ENCODE results near the gene ARHGAP15.

ARHGAP15 gene

DNA sequence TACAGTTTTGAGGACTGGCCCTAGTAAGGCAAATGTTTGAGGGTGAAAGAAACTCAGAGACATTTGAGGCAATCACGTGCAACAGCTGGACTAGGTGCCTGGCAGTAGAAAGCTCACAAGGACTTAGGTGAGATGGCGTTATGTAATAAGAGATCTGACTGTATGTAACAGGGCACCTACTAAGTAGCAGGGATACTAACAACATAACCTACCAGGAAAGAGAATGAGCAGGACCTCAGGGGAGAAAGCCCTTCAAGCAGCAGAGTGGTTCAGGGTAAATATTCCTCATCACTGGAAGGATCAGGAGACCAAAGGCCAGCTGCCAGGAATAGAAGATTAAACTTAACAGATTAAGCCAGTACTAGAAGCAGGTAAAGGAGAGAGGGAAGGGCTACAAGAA is 53.4 kb downstream of the ARHGAP15 start:
- Histone ChIP-seq H3K9me3 (replicated peaks; ENCODE audit: insufficient read depth, low read length) (no peaks in the 10 kb centered on the region), H3K27me3 (replicated peaks; ENCODE audit: insufficient read depth, low read length) (no peaks in the 10 kb centered on the region), H3K27ac (ENCODE audit: low read length) (no peak overlapping the region), H4K20me1 (ENCODE audit: insufficient read depth, low read length) (no peaks in the 10 kb centered on the region), H3F3A (ENCODE audit: insufficient read depth, low read length) (no peaks in the 10 kb centered on the region), H3K36me3 (replicated peaks; ENCODE audit: insufficient read depth, low read length) (no peaks in the 10 kb centered on the region), H3K4me1 (ENCODE audit: low read length) (no peaks in the 10 kb centered on the region), H3K9me2 (replicated peaks; ENCODE audit: insufficient read depth, low read length) (no peaks in the 10 kb centered on the region), H3K79me2 (ENCODE audit: low read length) (no peaks in the 10 kb centered on the region), H3K4me3 (ENCODE audit: low read length) (no peak overlapping the region), H3K9ac (ENCODE audit: low read length) (no peak overlapping the region), H2AFZ (ENCODE audit: low read length) (no peak overlapping the region), H3K4me2 (ENCODE audit: low read depth, low read length) (no peak overlapping the region)
- no peak for DNase-seq
- TF ChIP-seq CTCF (IDR thresholded peaks at IDR 0.05; ENCODE audit: low read length): no peak
- no peak for TF ChIP-seq EZH2phosphoT487 (IDR thresholded peaks at IDR 0.05; ENCODE audit: low read length)
- TF ChIP-seq EZH2 (optimal IDR thresholded peaks at IDR 0.05; ENCODE audit: low read depth, low read length): no peak

DNA sequence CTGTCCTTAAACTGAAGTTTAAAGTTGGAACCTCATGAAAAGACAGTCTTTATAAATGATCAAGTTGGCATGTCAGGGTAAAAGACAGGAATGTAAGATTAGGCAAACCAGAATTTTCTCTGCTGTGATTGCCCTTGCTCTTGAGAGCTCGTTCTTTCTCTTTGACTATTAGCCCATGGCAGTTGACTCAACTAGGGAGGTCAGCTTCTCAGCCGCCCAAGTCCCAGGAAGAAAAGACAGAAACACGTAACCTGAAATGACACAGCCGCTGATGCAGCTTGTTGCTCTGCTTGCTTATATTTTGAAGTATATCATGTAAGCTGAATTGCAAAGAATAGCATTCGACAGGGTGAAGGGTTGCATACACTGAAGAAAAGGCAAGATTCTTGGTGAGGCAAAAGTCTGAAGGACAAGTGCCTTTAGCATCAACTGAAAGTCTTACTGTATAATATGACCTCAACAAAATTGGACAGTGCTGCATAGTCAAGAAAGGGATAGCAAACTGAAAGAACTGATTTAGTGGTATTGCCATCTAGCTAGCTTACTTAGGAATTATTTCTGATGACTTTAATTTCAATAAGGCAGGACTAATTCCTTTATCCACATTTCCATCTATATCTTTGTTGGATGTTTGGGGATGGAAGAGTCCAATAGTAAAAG is 54.7 kb downstream of the ARHGAP15 start:
- no peaks in the 10 kb centered on the region for H3K79me2 ChIP-seq (ENCODE audit: low read length)
- no peak overlapping the region for H3K4me3 ChIP-seq (ENCODE audit: low read length)
- TF ChIP-seq CTCF (IDR thresholded peaks at IDR 0.05; ENCODE audit: low read length) (no peak), EZH2 (optimal IDR thresholded peaks at IDR 0.05; ENCODE audit: low read depth, low read length) (no peak)

DNA sequence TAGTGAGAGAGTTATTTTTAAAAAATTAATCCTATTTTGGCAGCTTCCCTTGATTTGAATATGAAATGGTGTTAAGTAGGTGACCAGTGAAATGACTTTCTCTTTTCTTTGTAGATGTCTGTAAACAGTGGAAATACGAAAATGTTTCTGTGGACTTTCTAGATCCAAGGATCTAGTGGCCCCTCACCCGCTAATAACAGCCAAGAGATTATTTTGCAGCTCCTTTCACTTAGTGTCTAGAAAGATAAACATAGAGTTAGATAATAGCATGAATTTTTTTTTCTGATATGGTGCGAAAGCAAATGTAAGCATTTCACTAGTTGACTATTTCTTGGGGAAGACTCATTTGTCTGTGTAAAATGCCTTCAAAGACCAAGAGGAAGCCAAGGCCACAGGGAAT is 57.7 kb downstream of the ARHGAP15 start:
- no peak for TF ChIP-seq EZH2phosphoT487 (IDR thresholded peaks at IDR 0.05; ENCODE audit: low read length)
- TF ChIP-seq EZH2 (optimal IDR thresholded peaks at IDR 0.05; ENCODE audit: low read depth, low read length): no peak
- no peak for TF ChIP-seq CTCF (IDR thresholded peaks at IDR 0.05; ENCODE audit: low read length)
- Histone ChIP-seq H3K9me3 (replicated peaks; ENCODE audit: insufficient read depth, low read length) (no peaks in the 10 kb centered on the region), H3K27me3 (replicated peaks; ENCODE audit: insufficient read depth, low read length) (no peaks in the 10 kb centered on the region), H2AFZ (ENCODE audit: low read length) (no peak overlapping the region), H3K36me3 (replicated peaks; ENCODE audit: insufficient read depth, low read length) (no peaks in the 10 kb centered on the region), H4K20me1 (ENCODE audit: insufficient read depth, low read length) (no peaks in the 10 kb centered on the region), H3K4me3 (ENCODE audit: low read length) (no peak overlapping the region), H3K9me2 (replicated peaks; ENCODE audit: insufficient read depth, low read length) (no peaks in the 10 kb centered on the region), H3F3A (ENCODE audit: insufficient read depth, low read length) (no peaks in the 10 kb centered on the region), H3K9ac (ENCODE audit: low read length) (no peak overlapping the region), H3K79me2 (ENCODE audit: low read length) (no peaks in the 10 kb centered on the region), H3K4me2 (ENCODE audit: low read depth, low read length) (no peak overlapping the region), H3K27ac (ENCODE audit: low read length) (no peak overlapping the region), H3K4me1 (ENCODE audit: low read length) (no peaks in the 10 kb centered on the region)
- no peak for DNase-seq

More for the DNA sequence above, 54.7 kb downstream of the ARHGAP15 start:
- Histone ChIP-seq H3K9ac (ENCODE audit: low read length) (no peak overlapping the region), H3K9me3 (replicated peaks; ENCODE audit: insufficient read depth, low read length) (no peaks in the 10 kb centered on the region), H3K27ac (ENCODE audit: low read length) (no peak overlapping the region), H3K9me2 (replicated peaks; ENCODE audit: insufficient read depth, low read length) (no peaks in the 10 kb centered on the region), H3F3A (ENCODE audit: insufficient read depth, low read length) (no peaks in the 10 kb centered on the region), H3K4me1 (ENCODE audit: low read length) (no peaks in the 10 kb centered on the region), H3K4me2 (ENCODE audit: low read depth, low read length) (no peak overlapping the region), H3K27me3 (replicated peaks; ENCODE audit: insufficient read depth, low read length) (no peaks in the 10 kb centered on the region), H4K20me1 (ENCODE audit: insufficient read depth, low read length) (no peaks in the 10 kb centered on the region), H3K36me3 (replicated peaks; ENCODE audit: insufficient read depth, low read length) (no peaks in the 10 kb centered on the region), H2AFZ (ENCODE audit: low read length) (no peak overlapping the region)
- DNase-seq: no peak

Measured in MM.1S (cell line).